ENCODE measurements around the gene CSMD2.
A peak's percentile ranks its signal among the peaks of the same experiment; 100 is the strongest.

Gene CSMD2

GRCh38 chr1:34192621-34193020 is 27.6 kb upstream of the CSMD2 start:
- Histone ChIP-seq H3K9ac (ENCODE audit: low read length) (no peak overlapping the region), H4K20me1 (ENCODE audit: insufficient read depth, low read length) (no peaks in the 10 kb centered on the region), H3K79me2 (ENCODE audit: low read length) (no peaks in the 10 kb centered on the region), H3K27ac (ENCODE audit: low read length) (no peak overlapping the region), H3K27me3 (ENCODE audit: low read depth, low read length) (no peaks in the 10 kb centered on the region), H3K4me1 (ENCODE audit: low read length) (peaks cover 14% of the 10 kb centered on the region), H3K36me3 (replicated peaks; ENCODE audit: low read depth, low read length) (no peaks in the 10 kb centered on the region), H2AFZ (ENCODE audit: low read depth, low read length) (no peak overlapping the region), H3K9me3 (ENCODE audit: insufficient read depth, low read length) (no peaks in the 10 kb centered on the region), H3K4me2 (ENCODE audit: low read length) (no peak overlapping the region), H3K4me3 (ENCODE audit: low read length) (no peak overlapping the region)
- TF ChIP-seq EZH2phosphoT487 (IDR thresholded peaks at IDR 0.05; ENCODE audit: low read depth), result no peak
- no peak for TF ChIP-seq CTCF (IDR thresholded peaks at IDR 0.05; ENCODE audit: low read depth, low read length)

GRCh38 chr1:34190692-34191091 is 25.7 kb upstream of the CSMD2 start:
- no peaks in the 10 kb centered on the region for H4K20me1 ChIP-seq (ENCODE audit: insufficient read depth, low read length)
- H2AFZ ChIP-seq (ENCODE audit: low read depth, low read length), result no peak overlapping the region
- H3K79me2 ChIP-seq (ENCODE audit: low read length), result no peaks in the 10 kb centered on the region
- no peak overlapping the region for H3K27ac ChIP-seq (ENCODE audit: low read length)
- H3K4me2 ChIP-seq (ENCODE audit: low read length), result no peak overlapping the region
- no peaks in the 10 kb centered on the region for H3K27me3 ChIP-seq (ENCODE audit: low read depth, low read length)
- no peaks in the 10 kb centered on the region for H3K9me3 ChIP-seq (ENCODE audit: insufficient read depth, low read length)
- no peaks in the 10 kb centered on the region for H3K36me3 ChIP-seq (replicated peaks; ENCODE audit: low read depth, low read length)
- H3K4me3 ChIP-seq (ENCODE audit: low read length), result no peak overlapping the region
- TF ChIP-seq EZH2phosphoT487 (IDR thresholded peaks at IDR 0.05; ENCODE audit: low read depth) (no peak), CTCF (IDR thresholded peaks at IDR 0.05; ENCODE audit: low read depth, low read length) (no peak)
- H3K4me1 ChIP-seq (ENCODE audit: low read length), result peaks cover 14% of the 10 kb centered on the region
- H3K9ac ChIP-seq (ENCODE audit: low read length), result no peak overlapping the region

- no peaks in the 10 kb centered on the region for H4K20me1 ChIP-seq (ENCODE audit: insufficient read depth, low read length)
- no peaks in the 10 kb centered on the region for H3K9me3 ChIP-seq (ENCODE audit: insufficient read depth, low read length)
- peak overlapping the region; percentile 88 for H3K4me2 ChIP-seq (ENCODE audit: low read length)
- H3K27me3 ChIP-seq (ENCODE audit: low read depth, low read length), result no peaks in the 10 kb centered on the region
- H3K4me1 ChIP-seq (ENCODE audit: low read length), result peaks cover 14% of the 10 kb centered on the region
- H3K27ac ChIP-seq (ENCODE audit: low read length), result no peak overlapping the region
- H2AFZ ChIP-seq (ENCODE audit: low read depth, low read length), result peak overlapping the region; percentile 64; the same call in 1 of the 2 replicates
- TF ChIP-seq EZH2phosphoT487 (IDR thresholded peaks at IDR 0.05; ENCODE audit: low read depth), result no peak
- no peak for TF ChIP-seq CTCF (IDR thresholded peaks at IDR 0.05; ENCODE audit: low read depth, low read length)
- 0 out of 2 replicates have a peak overlapping the region, but pooled peaks have one; percentile 16 for H3K9ac ChIP-seq (ENCODE audit: low read length)
- no peaks in the 10 kb centered on the region for H3K36me3 ChIP-seq (replicated peaks; ENCODE audit: low read depth, low read length)
- no peaks in the 10 kb centered on the region for H3K79me2 ChIP-seq (ENCODE audit: low read length)
- peak overlapping the region; percentile 69 for H3K4me3 ChIP-seq (ENCODE audit: low read length)
These were observed 24.0 kb upstream of the CSMD2 start for GRCh38 chr1:34188985-34189384.

- no peaks in the 10 kb centered on the region for H3K36me3 ChIP-seq (replicated peaks; ENCODE audit: low read depth, low read length)
- no peaks in the 10 kb centered on the region for H3K79me2 ChIP-seq (ENCODE audit: low read length)
- H3K4me3 ChIP-seq (ENCODE audit: low read length), result peak overlapping the region; percentile 69
- TF ChIP-seq CTCF (IDR thresholded peaks at IDR 0.05; ENCODE audit: low read depth, low read length) (no peak), EZH2phosphoT487 (IDR thresholded peaks at IDR 0.05; ENCODE audit: low read depth) (no peak)
- H3K27me3 ChIP-seq (ENCODE audit: low read depth, low read length), result no peaks in the 10 kb centered on the region
- peak overlapping the region; percentile 88 for H3K4me2 ChIP-seq (ENCODE audit: low read length)
- 0 out of 2 replicates have a peak overlapping the region, but pooled peaks have one; percentile 16 for H3K9ac ChIP-seq (ENCODE audit: low read length)
- no peak overlapping the region for H3K27ac ChIP-seq (ENCODE audit: low read length)
- H3K9me3 ChIP-seq (ENCODE audit: insufficient read depth, low read length), result no peaks in the 10 kb centered on the region
- peaks cover 14% of the 10 kb centered on the region for H3K4me1 ChIP-seq (ENCODE audit: low read length)
- no peaks in the 10 kb centered on the region for H4K20me1 ChIP-seq (ENCODE audit: insufficient read depth, low read length)
- peak overlapping the region; percentile 64; the same call in 1 of the 2 replicates for H2AFZ ChIP-seq (ENCODE audit: low read depth, low read length)
These were observed 23.4 kb upstream of the CSMD2 start for GRCh38 chr1:34188418-34188817.
